Measurements from ENCODE around the gene CMKLR1. TPM values are rescaled to one million over a fixed set of nuclear protein-coding genes. Genes with fewer than 3 reads are reported as not detected.

The CMKLR1 gene
- total and polyA plus RNA-seq, 9 of the 15 experiments (the other 6 are each of a cell fraction or from before 2014, with no cell fraction given): 0.11 to 1.4 (median 0.20) TPM

DNA sequence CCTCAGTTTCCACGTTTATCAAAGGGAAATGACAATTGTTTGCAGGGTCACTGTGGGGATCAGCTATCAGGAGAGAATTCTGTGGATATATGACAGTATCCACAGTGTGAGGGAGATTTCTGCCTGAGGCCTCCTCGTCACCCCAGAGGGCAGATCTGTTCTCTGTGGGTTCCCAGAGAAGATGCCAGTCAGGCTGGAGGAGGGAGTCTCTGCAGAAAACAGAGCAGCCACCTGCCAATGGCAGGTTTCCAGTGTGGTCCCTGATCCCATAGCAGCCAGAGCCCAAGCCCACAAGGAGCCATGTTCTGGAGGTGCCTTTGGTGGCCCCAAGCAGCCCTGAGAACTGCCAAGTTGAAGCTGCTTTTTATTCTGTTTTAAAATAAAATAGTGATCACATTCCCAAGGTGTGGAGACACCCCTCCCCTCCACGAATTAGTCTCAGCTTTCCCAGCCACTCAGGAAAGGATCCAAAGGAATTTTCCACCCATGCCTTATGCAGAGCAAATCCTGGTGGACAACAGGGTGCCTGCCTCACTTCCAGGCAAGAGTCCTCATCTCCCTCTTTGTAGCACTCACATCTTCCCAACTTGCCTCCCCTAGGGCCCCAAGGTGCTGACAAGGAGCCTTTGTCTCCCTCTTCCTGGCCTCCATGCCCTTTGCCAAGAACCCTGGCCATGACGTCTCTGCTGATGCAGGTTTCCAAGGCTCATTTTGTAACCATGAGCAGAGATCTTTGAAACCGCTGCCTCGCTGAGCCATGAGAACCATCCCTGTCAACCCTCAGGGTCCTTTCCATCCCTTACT is 20.4 kb downstream of the CMKLR1 start:
- no peak overlapping the region for H3K27ac ChIP-seq (ENCODE audit: extremely low read depth, low read depth, low read length)
- H3K9me1 ChIP-seq (ENCODE audit: control insufficient read depth, insufficient read depth, low read length): no peaks in the 10 kb centered on the region
- H3K4me3 ChIP-seq: no peak overlapping the region
- H3K4me1 ChIP-seq (replicated peaks in 1 of 2; ENCODE audit: control insufficient read depth in 2 of 2, insufficient read depth in 2 of 2, low read length in 2 of 2): peaks cover 0 to 6% of the 10 kb centered on the region in 2 experiments; a peak in 2 of 5 replicates
- in situ Hi-C loops (cut with MboI) (no loop called here), intact Hi-C loops (cut with micrococcal nuclease) (no loop called here)
- WGBS (ENCODE audit: insufficient coverage, low coverage, missing lambda C conversion rate): 8% methylated on average over 5 of the region's 6 CpGs
- BruUV-seq (replicated peaks): no TSS peak
- no peak overlapping the region for H3K9ac ChIP-seq (ENCODE audit: insufficient read depth in 1 of 2, low read depth in 2 of 2, low read length in 2 of 2)
- DNase-seq (ENCODE audit: extremely low read depth in 1 of 4, low spot score in 3 of 4) (no peak), ATAC-seq (no peak), FAIRE-seq (no peak)
- no peak overlapping the region for H3K4me2 ChIP-seq (ENCODE audit: insufficient read depth, low read length)
- TF ChIP-seq ZNF175 (CRISPR knock-in tag; IDR thresholded peaks at IDR 0.05; ENCODE audit: low read depth) (no peak), HOXB6 (CRISPR knock-in tag; IDR thresholded peaks at IDR 0.05; ENCODE audit: borderline replicate concordance) (no peak)
- H3K36me3 ChIP-seq (ENCODE audit: control insufficient read depth, insufficient read depth, low read length): no peaks in the 10 kb centered on the region
- no peaks in the 10 kb centered on the region for H3K79me2 ChIP-seq (ENCODE audit: control insufficient read depth, insufficient read depth, low read length)
- ChIA-PET CTCF (ENCODE audit: low intra/inter-chr PET ratio) (no interaction called here), POLR2A (interaction anchor here (0.6 kb wide), 1 partner anchor 11 kb away, joined by 3 read pairs; no protein-coding TSS in a partner anchor)
- H3K27me3 ChIP-seq (ENCODE audit: control insufficient read depth in 2 of 2, insufficient read depth in 2 of 2, low read length in 2 of 2): peaks cover 0 to 6% of the 10 kb centered on the region in 2 experiments; a peak in 2 of 5 replicates
- H2AFZ ChIP-seq (ENCODE audit: low read depth, low read length): no peak overlapping the region
- H3K9me3 ChIP-seq (replicated peaks; ENCODE audit: control insufficient read depth, insufficient read depth, low read depth, low read length): no peaks in the 10 kb centered on the region
- no peaks in the 10 kb centered on the region; the same call in 1 of the 2 replicates for H4K20me1 ChIP-seq (replicated peaks; ENCODE audit: control insufficient read depth, insufficient read depth, low read length)

Data from K562 (cell line).